Lower lobe of right lung (tissue), 2 donors: ENCODE measurements around the gene CMIP. TPM values are rescaled to one million over a fixed set of nuclear protein-coding genes. Genes with fewer than 3 reads are reported as not detected.

ENCODE experiments used
- ATAC-seq, 2 donors: fragments of 200-7000 bp; cut with Tn5 transposase; one replicate each; pipeline ENCODE4 v1.9.1; 2020 to 2022; ENCODE audit warnings: mild to moderate bottlenecking in 2 of 2, moderate library complexity in 2 of 2
- DNase-seq: peaks from one replicate; pipeline ENCODE4 v3.0.0-alpha.2; 2020
- H3K27ac ChIP-seq: fragments of 200-600 bp; one replicate; pipeline ENCODE4 v1.8.0; 2022
- H3K27me3 ChIP-seq: fragments of 200-600 bp; one replicate; pipeline ENCODE4 v1.8.0; 2022; ENCODE audit warnings: low read depth
- H3K36me3 ChIP-seq: fragments of 200-600 bp; one replicate; pipeline ENCODE4 v1.8.0; 2022; ENCODE audit warnings: mild to moderate bottlenecking
- H3K4me1 ChIP-seq: fragments of 200-600 bp; one replicate; pipeline ENCODE4 v1.8.0; 2022
- H3K4me3 ChIP-seq: fragments of 200-600 bp; one replicate; pipeline ENCODE4 v1.8.0; 2022; ENCODE audit warnings: mild to moderate bottlenecking
- H3K9me3 ChIP-seq: fragments of 200-600 bp; one replicate; pipeline ENCODE4 v1.8.0; 2022
- intact Hi-C: fragments of 100-400 bp; cut with DNase I; formaldehyde crosslinking; loops from one replicate; pipeline ENCODE4 v1.11.0; 2022
- total RNA-seq: library from RNA; stranded (reverse); fragmentation: NEBNext Ultra II Directional; extraction: Animal tissue kit (Norgen Biotek cat#: 25700); gene quantifications from one replicate; pipeline ENCODE4 v1.2.1, GENCODE V29; 2021
- TF ChIP-seq, protein P1 (sequence below): fragments of 200-600 bp; IDR thresholded peaks from one replicate; pipeline ENCODE4 v1.8.0; 2022; ENCODE audit warnings: antibody characterized with exemption, mild to moderate bottlenecking
- donor health status: DM: no; HTN: yes; CAD: no; lungs with severe emphysema.

The CMIP gene
- total RNA-seq, 1 donor from 2014 or later: 77.4 TPM

DNA sequence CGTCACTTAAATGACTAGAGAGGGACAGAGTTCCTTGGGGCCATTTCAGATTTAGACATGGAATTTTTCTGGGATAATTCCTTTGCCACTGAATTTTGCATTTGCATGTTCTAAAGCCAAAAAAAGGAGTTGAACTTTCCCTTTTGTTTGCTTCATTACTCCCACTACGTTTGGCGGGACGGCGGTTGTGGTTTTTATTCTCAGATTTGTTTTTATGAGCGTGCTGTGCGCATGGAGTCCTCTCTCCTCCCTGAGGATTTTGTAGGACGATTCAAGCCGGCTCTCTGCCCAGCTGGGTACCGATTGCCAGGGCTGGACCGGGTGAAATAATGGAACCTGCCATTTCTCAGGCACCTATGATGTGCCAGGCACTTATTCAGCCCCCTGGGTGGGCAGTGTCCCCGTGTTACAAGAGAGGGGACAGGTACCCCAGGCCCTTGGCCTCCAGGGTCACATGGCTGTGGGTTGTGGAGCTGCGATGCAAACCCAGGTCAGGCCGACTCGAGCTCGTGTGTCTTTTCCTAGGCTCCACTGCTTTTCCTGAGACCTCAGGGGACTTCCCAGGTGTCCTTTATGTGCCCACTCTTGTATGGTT, 18.8 kb downstream of the CMIP start:
- H3K9me3 ChIP-seq: no peaks in the 10 kb centered on the region
- peaks cover 73% of the 10 kb centered on the region for H3K4me1 ChIP-seq
- no peak overlapping the region for H3K27ac ChIP-seq
- DNase-seq: no peak
- no peaks in the 10 kb centered on the region for H3K27me3 ChIP-seq
- intact Hi-C loops: no loop called here
- H3K36me3 ChIP-seq: no peaks in the 10 kb centered on the region
- ATAC-seq: no peak
- no peak overlapping the region for H3K4me3 ChIP-seq
- TF ChIP-seq, protein P1, sequence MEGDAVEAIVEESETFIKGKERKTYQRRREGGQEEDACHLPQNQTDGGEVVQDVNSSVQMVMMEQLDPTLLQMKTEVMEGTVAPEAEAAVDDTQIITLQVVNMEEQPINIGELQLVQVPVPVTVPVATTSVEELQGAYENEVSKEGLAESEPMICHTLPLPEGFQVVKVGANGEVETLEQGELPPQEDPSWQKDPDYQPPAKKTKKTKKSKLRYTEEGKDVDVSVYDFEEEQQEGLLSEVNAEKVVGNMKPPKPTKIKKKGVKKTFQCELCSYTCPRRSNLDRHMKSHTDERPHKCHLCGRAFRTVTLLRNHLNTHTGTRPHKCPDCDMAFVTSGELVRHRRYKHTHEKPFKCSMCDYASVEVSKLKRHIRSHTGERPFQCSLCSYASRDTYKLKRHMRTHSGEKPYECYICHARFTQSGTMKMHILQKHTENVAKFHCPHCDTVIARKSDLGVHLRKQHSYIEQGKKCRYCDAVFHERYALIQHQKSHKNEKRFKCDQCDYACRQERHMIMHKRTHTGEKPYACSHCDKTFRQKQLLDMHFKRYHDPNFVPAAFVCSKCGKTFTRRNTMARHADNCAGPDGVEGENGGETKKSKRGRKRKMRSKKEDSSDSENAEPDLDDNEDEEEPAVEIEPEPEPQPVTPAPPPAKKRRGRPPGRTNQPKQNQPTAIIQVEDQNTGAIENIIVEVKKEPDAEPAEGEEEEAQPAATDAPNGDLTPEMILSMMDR: no peak

DNA sequence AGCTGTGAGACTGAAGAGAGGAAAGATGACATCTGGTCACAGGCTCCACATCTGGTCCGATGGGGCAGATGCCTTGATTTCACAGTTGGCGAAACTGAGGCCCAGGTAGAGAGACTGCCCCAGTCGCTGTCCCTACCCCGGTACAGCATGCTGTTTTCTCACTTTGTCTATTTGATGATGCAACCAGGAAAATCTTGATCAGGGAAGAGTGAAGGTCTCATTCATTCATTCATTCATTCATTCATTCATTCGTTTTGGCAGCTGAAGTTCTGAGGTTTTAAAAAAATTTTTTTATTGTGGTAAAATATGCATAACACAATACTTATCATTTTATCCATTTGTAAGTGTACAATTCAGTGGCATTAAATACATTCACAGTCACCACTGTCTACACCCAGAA, 19.7 kb downstream of the CMIP start:
- intact Hi-C loops: no loop called here
- H3K9me3 ChIP-seq: no peaks in the 10 kb centered on the region
- ATAC-seq (no peak), DNase-seq (no peak)
- H3K27ac ChIP-seq: no peak overlapping the region
- H3K36me3 ChIP-seq: no peaks in the 10 kb centered on the region
- TF ChIP-seq, protein P1: no peak
- no peak overlapping the region for H3K4me3 ChIP-seq
- H3K27me3 ChIP-seq: no peaks in the 10 kb centered on the region
- H3K4me1 ChIP-seq: peaks cover 80% of the 10 kb centered on the region

DNA sequence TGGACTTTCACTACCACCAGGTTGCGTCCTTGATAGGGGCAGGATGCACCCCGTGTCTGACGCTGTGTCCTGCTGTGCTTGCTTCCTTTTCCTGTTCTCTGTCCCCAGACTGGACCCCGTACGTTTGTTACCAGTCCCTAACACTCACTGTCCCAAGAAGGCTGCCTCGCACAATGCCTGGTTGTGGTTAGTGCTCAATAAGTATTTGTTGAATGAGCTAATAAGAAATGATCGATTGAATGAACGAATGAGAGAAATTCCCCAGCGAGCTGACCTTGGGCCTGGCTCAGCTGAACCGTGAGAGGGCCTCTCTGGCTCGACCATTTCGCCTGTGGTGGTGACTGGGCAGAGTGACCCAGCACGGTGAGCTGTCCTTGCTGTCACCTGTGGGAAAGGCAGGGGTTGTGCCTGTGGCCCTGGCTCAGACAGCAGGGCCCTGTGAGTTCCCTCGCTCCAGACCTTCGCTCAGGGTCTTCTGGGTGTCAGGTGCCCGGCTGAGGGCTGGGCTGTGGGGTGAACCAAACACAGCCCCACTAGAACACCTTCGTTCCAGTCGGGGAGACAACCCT, 20.9 kb downstream of the CMIP start:
- Histone ChIP-seq H3K4me3 (no peak overlapping the region), H3K27ac (no peak overlapping the region), H3K27me3 (no peaks in the 10 kb centered on the region), H3K36me3 (no peaks in the 10 kb centered on the region), H3K9me3 (no peaks in the 10 kb centered on the region), H3K4me1 (peaks cover 87% of the 10 kb centered on the region)
- intact Hi-C loops: no loop called here
- no peak for DNase-seq
- ATAC-seq: no peak
- TF ChIP-seq, protein P1: no peak

GRCh38 chr16:81466356-81466980, 21.9 kb downstream of the CMIP start:
- no peak overlapping the region for H3K27ac ChIP-seq

DNA sequence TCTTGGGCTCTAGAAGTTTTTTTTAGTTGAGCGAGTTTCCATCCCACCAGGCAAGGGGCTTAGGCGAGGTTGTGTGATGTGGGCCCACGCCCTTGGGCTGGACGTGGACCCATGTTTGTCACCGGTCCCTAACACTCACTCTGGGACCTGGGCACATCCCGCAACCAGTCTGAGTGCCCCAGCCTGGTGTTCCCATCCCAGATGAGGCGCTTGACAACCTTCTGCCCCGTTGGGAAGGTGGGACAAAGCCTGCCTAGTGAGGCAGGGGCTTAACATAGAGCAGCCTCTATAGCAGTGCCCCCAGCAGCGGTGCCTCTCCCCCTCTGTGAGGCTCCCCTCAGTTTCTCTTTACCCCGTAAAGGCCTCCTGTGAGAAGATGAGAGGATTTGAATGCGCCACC, 22.5 kb downstream of the CMIP start:
- intact Hi-C loops: no loop called here
- Histone ChIP-seq H3K4me3 (no peak overlapping the region), H3K4me1 (peaks cover 86% of the 10 kb centered on the region), H3K27ac (no peak overlapping the region), H3K9me3 (no peaks in the 10 kb centered on the region), H3K27me3 (no peaks in the 10 kb centered on the region), H3K36me3 (no peaks in the 10 kb centered on the region)
- DNase-seq: no peak
- TF ChIP-seq, protein P1: no peak
- ATAC-seq: no peak

More at GRCh38 chr16:81466356-81466980, 21.9 kb downstream of the CMIP start:
- Histone ChIP-seq H3K9me3 (no peaks in the 10 kb centered on the region), H3K4me1 (peaks cover 86% of the 10 kb centered on the region), H3K4me3 (no peak overlapping the region), H3K36me3 (no peaks in the 10 kb centered on the region), H3K27me3 (no peaks in the 10 kb centered on the region)
- TF ChIP-seq, protein P1: no peak
- DNase-seq: no peak
- ATAC-seq: no peak
- intact Hi-C loops: no loop called here
